ENCODE measurements around the gene DKKL1.

Gene DKKL1

DNA sequence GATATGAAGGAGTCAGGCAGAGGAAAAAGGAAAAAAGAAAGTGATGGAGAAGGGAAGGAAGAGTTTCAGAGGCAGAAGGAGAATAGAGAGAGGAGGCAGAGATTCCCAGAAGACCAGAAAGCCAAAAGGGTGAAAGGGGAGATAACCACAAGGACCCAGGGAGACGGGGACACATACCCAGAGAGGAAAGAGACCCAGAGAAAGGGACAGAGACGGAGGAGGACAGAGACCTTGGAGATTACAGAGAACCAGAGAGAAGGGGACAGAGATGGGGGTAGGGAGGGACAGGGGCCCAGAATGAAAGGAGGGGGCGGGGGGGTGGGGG is 58.2 kb downstream of the DKKL1 start:
- no peak for DNase-seq (ENCODE audit: low spot score)

GRCh38 chr19:49422407-49423070 is 58.9 kb downstream of the DKKL1 start:
- TF ChIP-seq, protein P1, sequence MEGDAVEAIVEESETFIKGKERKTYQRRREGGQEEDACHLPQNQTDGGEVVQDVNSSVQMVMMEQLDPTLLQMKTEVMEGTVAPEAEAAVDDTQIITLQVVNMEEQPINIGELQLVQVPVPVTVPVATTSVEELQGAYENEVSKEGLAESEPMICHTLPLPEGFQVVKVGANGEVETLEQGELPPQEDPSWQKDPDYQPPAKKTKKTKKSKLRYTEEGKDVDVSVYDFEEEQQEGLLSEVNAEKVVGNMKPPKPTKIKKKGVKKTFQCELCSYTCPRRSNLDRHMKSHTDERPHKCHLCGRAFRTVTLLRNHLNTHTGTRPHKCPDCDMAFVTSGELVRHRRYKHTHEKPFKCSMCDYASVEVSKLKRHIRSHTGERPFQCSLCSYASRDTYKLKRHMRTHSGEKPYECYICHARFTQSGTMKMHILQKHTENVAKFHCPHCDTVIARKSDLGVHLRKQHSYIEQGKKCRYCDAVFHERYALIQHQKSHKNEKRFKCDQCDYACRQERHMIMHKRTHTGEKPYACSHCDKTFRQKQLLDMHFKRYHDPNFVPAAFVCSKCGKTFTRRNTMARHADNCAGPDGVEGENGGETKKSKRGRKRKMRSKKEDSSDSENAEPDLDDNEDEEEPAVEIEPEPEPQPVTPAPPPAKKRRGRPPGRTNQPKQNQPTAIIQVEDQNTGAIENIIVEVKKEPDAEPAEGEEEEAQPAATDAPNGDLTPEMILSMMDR (IDR thresholded peaks at IDR 0.05; ENCODE audit: extremely low read depth, missing control alignments) = peak; percentile 43
- DNase-seq (ENCODE audit: low spot score) = peak; percentile 68

More for the DNA sequence above, 58.2 kb downstream of the DKKL1 start:
- TF ChIP-seq, protein P1 (IDR thresholded peaks at IDR 0.05; ENCODE audit: extremely low read depth, missing control alignments) = no peak

- TF ChIP-seq, protein P1 (IDR thresholded peaks at IDR 0.05; ENCODE audit: extremely low read depth, missing control alignments) = no peak
- no peak for DNase-seq (ENCODE audit: low spot score)
These were observed 59.7 kb downstream of the DKKL1 start, which contains the start of gene PTH2 for GRCh38 chr19:49423071-49423984. Gene PTH2, minus strand, starts transcription at chr19:49423441. Its CDS starts 102 bp downstream, at chr19:49423339.

GRCh38 chr19:49423985-49424303 is 60.3 kb downstream of the DKKL1 start:
- TF ChIP-seq, protein P1 (IDR thresholded peaks at IDR 0.05; ENCODE audit: extremely low read depth, missing control alignments) = no peak
- no peak for DNase-seq (ENCODE audit: low spot score)
